Astrocyte of the cerebellum (primary cell): ENCODE results near the gene ZFAND2A.

Experiments used
- DNase-seq: peaks from one replicate; pipeline ENCODE4 v3.0.0-alpha.2; 2011; ENCODE audit warnings: low read depth
- H3K4me3 ChIP-seq: 2 replicates; pipeline ENCODE4 v1.5.1; 2011; ENCODE audit warnings: mild to moderate bottlenecking, low read depth, low read length, moderate library complexity
- in situ Hi-C: cut with HindIII; loops from 2 replicates; pipeline ENCODE4 v1.10.0; 2017; ENCODE audit warnings: low sequenced_read_pairs
- TF ChIP-seq, protein P1 (sequence below): IDR thresholded peaks from 2 replicates; pipeline ENCODE4 v1.5.1; 2012; ENCODE audit warnings: low read length, low read depth, moderate library complexity, mild to moderate bottlenecking; ENCODE audit errors: missing control alignments

The ZFAND2A gene

DNA sequence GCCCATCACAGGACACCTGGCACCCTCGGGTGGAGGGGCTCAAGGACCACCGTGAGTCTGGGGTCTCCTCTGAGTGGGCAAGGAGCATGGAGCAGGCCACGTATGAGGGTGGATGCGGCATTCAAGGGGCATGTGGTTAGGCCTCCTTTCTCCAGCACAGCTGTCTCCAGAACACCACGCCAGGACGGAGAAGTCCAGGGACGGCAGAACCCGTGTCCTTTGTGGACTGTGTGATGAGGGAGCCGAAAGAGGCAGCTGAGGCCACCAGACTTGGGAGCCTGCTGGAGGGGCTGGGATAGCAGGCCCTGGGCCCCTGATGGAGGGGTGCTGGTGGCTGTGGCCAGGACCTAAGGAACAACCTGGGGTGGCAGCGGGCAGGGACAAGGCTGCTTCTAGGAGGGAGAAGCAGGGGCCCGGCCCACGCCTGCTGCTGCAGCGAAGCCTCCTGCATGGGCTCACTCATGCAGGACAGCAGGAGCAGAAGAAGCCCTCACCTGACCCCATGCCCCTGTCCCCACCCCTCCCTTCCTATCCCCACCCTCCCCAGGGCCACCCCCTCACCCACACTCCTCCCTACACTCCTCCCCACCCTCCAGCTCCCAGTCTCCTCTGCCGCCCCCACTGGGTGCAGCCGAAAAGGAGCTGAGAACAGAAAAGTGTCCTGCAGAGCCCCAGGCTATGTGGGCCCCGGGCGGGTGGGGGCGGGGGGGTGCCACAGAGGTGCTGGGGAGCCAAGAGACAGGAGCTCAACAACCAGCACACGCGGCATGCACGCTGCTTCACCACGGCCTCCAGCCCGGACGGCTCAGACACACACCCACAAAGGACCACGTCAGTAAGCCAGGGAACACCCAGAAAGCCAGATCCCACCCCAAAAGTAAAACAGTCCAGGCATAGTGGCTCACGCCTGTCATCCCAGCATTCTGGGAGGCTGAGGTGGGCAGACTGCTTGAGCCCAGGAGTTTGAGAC lies 29.7 kb downstream of the ZFAND2A start:
- H3K4me3 ChIP-seq = no peak overlapping the region
- in situ Hi-C loops = no loop called here
- TF ChIP-seq, protein P1, sequence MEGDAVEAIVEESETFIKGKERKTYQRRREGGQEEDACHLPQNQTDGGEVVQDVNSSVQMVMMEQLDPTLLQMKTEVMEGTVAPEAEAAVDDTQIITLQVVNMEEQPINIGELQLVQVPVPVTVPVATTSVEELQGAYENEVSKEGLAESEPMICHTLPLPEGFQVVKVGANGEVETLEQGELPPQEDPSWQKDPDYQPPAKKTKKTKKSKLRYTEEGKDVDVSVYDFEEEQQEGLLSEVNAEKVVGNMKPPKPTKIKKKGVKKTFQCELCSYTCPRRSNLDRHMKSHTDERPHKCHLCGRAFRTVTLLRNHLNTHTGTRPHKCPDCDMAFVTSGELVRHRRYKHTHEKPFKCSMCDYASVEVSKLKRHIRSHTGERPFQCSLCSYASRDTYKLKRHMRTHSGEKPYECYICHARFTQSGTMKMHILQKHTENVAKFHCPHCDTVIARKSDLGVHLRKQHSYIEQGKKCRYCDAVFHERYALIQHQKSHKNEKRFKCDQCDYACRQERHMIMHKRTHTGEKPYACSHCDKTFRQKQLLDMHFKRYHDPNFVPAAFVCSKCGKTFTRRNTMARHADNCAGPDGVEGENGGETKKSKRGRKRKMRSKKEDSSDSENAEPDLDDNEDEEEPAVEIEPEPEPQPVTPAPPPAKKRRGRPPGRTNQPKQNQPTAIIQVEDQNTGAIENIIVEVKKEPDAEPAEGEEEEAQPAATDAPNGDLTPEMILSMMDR = no peak
- no peak for DNase-seq

DNA sequence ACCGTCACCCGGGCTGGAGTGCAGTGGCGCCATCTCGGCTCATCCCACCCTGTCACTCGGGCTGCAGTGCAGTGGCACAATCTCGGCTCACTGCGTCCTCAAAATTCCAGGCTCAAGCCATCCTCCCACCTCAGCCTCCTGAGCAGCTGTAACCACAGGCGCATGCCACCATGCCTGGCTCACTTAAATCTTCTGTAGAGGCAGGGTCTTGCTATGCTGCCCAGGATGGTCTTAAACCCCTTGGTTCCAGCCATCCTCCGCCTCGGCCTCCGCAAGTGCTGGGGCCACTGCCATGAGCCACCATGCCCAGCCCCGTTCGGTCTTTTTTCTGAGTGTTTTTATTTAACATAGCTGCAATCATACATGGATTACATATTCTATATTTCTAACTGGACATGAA lies 30.6 kb downstream of the ZFAND2A start:
- TF ChIP-seq, protein P1 = no peak
- in situ Hi-C loops = no loop called here
- no peak for DNase-seq
- H3K4me3 ChIP-seq = no peak overlapping the region

DNA sequence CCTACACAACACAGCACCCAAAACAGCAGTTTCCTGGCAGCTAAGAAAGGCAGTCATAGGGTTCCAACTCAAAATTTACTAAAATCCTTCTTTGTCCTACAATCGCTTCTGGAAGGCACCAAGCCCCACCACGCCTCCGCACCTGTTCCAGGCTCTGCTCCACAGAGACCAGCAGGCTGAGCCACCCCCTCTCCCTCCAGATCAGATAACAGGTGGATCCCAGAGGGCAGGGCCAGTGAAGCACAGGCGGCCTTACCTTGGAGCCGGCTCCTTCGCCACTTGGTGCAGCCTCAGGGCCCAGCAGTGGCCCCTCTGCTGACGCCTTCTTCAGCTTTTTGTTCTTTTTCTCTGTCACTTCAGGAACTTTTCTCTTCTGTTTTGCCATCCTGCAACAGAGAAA lies 33.0 kb downstream of the ZFAND2A start:
- H3K4me3 ChIP-seq = no peak overlapping the region
- DNase-seq = no peak
- TF ChIP-seq, protein P1 = no peak
- in situ Hi-C loops = no loop called here

DNA sequence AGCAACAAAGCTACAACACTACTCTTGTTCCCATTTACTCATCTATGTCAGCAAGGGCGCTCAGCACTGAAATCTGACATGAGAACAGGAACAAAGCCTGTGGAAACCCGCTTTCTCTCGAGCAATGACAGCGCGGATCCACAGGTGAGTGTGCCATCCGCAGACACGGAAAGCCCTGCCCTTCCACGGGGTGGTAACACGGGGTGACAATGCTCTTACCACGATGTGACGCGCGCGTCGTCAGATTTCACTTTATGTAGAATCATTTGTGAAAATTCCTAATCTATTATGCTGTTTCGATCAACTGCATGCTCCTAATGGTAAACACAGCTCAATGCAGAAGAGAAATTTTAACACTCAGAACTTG lies 34.4 kb downstream of the ZFAND2A start:
- TF ChIP-seq, protein P1 = no peak
- DNase-seq = no peak
- no peak overlapping the region for H3K4me3 ChIP-seq
- in situ Hi-C loops = no loop called here

DNA sequence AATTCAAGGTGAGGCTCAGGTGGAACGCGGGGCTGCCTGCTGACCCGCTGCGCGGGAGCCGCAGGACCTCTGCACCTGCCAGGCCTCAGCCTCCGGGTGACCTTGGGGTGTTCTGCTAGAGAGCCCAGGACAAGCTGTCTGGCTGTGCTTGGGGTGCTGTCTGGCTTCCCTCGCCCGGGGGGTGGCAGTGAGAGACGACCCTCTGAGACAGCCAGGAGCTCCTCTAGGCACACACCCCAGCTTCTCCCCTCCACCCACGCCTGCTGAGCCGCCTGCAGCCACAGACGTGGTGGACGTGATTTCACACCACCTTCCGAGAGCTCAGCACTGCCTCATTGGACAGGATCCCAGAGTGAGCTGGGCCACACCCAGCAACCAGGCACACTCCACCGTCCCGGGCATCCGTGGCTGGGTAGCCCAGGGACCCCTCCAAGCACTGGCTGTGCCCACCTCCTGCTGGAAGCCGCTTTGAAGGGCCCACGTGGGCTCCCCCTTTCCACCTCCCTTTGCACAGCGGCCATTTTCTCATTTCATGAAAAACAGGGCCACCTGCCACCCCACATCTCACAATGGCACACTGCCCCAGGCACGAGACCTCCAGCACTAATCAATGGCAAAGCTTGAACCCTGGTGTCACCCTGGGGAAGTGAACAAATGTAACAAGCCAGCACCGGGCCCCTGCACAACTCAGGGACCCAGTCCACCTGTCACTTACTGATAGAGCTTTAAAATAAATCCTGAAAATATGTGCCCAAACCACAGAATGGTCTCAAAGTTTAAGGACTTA lies 35.0 kb downstream of the ZFAND2A start:
- no peak overlapping the region for H3K4me3 ChIP-seq
- no peak for DNase-seq

DNA sequence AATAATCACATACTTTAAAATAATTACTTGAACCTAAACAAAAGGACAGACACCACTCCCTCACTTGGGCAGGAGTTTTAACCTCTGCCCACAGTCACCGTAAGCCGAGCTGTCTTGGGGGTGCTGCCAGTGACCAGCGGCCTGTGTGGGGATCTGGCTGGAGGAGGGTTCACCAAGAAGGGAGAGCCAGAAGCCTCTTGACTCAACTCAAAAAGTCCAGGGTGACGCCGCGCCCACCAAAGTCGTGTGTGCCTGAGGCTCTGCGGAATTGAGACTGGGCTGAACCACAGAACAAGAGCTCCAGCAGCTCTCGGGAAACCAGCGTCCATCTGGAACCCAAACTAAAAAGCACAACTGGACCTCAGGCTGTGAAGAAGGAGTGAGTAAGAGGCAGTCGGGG lies 35.8 kb downstream of the ZFAND2A start:
- in situ Hi-C loops = no loop called here
- TF ChIP-seq, protein P1 = no peak
- H3K4me3 ChIP-seq = peak overlapping the region; percentile 9

More for the DNA sequence above, 35.0 kb downstream of the ZFAND2A start:
- in situ Hi-C loops = no loop called here
- TF ChIP-seq, protein P1 = no peak

More for the DNA sequence above, 35.8 kb downstream of the ZFAND2A start:
- no peak for DNase-seq
